H1 (cell line): ENCODE data around the gene STAG1.

ENCODE experiments used
- CTCF ChIP-seq, 3 experiments: IDR thresholded peaks; 1 replicate in 2 of 3; 2 replicates in 1 of 3; pipeline versions ENCODE4 v1.5.1 to v1.6.1; 2011; ENCODE audit warnings: low read length in 3 of 3, mild to moderate bottlenecking in 3 of 3, inconsistent platforms in 2 of 3, low read depth in 1 of 3, moderate library complexity in 1 of 3; ENCODE audit not compliant: insufficient read depth in 1 of 3; ENCODE audit errors: control extremely low read depth in 1 of 3
- RAD21 ChIP-seq, 2 experiments: IDR thresholded peaks in 1 of 2; conservative IDR thresholded peaks in 1 of 2; 2 replicates each; pipeline ENCODE4 v1.6.1; 2011; ENCODE audit warnings: low read depth in 2 of 2, low read length in 2 of 2, improper control_type of control experiment in 1 of 2, inconsistent platforms in 1 of 2, mild to moderate bottlenecking in 1 of 2, moderate library complexity in 1 of 2
- USF2 ChIP-seq: IDR thresholded peaks from 2 replicates; pipeline ENCODE4 v1.6.1; 2011; ENCODE audit warnings: low read length, improper control_type of control experiment

- TF ChIP-seq RAD21 (IDR thresholded peaks at IDR 0.05 in 1 of 2, conservative IDR thresholded peaks at IDR 0.05 in 1 of 2; ENCODE audit: low read depth in 2 of 2, low read length in 2 of 2) (no peak), USF2 (no peak), CTCF (IDR thresholded peaks at IDR 0.05; ENCODE audit: control extremely low read depth in 1 of 3, insufficient read depth in 1 of 3, low read depth in 1 of 3, low read length in 3 of 3) (no peak)
Measured at GRCh38 chr3:136294176-136294575, 458.0 kb downstream of the STAG1 start.
